NCI-H510A (cell line): ENCODE measurements around the gene CDH4.

Experiments
- DNase-seq: peaks from one replicate; lab custom pipeline; 2025; lab: John Stamatoyannopoulos, UW

CDH4 gene

GRCh38 chr20:61882716-61883615 is 630.9 kb downstream of the CDH4 start:
- no peak for DNase-seq

DNA sequence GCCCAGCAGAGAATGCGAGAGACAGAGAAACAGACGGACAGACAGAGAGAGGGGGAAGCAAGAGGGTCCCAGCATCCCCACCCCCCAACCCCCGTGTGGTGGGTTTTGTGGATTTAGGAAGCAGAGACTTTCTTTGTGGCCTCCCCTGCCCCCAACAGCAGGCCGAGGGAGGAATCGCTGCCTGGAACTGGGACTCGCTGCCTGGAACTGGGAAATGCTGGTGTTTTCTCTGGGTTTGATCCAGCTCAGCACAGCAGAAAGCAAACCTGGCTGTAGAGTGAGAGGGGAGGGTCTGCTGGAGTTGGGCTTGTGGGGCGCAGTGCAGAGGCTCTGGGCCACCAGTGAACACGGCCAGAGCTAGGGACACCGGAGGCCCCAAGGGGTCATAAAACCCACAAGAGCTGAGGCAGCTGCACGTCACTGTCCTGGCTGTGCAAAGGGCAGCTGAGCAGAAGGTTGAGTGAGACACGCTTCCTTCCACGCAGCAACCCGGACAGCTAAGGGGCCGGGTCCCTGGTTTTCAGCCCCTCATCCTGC is 631.9 kb downstream of the CDH4 start:
- DNase-seq: no peak

GRCh38 chr20:61884571-61885389 is 632.7 kb downstream of the CDH4 start:
- no peak for DNase-seq

- no peak for DNase-seq
These were observed 634.0 kb downstream of the CDH4 start for GRCh38 chr20:61885759-61886715.

DNA sequence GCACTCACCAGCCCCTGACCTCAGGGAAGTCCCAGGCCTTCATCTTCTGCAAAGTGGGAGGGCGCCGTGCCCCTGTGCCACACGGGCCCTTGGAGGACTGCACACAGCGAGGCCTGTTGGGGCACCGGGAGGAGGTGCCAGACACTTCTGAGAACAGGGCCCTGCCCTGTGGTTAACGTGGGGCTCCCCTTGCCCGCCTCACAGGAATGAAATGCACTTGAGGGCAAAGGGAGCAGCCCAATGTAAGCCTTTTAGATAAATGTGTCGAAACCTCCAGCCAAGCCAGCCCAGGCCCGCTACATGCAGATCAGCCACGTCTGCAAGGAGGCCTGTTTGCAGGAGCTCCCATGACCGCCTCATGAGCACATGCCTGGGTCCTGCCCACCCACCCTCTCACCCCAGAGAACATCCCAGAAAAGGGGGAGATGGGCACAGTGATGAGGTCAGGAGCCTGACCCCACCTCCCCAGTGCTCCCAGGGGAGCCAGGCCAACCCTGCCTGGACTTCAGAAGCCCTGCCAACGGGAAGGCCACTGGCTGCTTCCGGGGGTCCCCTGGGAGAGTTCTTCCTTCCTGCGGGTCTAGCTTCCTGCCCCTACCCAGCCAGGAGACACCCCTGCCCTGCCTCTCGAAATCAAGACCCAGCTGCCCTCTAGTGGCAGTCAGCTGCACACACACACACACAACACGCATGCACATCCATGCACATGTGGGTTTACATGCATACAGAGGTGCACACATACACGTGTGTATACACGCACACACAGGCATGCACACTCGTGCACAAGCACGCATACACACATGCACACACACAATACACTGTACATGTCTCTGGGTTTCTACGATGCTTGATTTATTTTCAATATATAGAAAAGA is 634.9 kb downstream of the CDH4 start:
- no peak for DNase-seq

DNA sequence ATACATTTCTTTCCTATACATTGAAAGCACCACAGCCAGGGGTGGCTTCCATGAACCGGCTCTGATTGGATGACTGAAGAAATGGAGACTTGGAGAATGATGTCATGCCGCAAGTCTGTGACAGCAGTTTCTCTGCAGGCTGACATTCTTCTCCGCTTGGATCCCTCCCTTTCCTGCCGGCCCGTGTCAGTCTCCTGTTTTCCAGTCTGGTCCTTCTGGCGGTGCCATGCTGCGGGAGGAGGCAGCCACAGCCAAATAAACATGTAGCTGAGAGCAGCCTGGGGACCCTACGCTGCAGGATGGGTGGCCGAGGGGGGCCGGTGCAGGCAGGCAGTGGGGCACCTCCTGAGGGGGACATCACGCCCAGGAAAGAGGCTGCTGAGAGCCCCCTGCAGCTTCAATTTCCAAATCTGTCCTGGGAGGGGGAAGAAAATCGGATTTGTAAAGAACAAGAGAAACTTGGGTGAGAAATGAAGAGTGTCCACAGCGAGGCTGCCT is 635.6 kb downstream of the CDH4 start:
- no peak for DNase-seq

DNA sequence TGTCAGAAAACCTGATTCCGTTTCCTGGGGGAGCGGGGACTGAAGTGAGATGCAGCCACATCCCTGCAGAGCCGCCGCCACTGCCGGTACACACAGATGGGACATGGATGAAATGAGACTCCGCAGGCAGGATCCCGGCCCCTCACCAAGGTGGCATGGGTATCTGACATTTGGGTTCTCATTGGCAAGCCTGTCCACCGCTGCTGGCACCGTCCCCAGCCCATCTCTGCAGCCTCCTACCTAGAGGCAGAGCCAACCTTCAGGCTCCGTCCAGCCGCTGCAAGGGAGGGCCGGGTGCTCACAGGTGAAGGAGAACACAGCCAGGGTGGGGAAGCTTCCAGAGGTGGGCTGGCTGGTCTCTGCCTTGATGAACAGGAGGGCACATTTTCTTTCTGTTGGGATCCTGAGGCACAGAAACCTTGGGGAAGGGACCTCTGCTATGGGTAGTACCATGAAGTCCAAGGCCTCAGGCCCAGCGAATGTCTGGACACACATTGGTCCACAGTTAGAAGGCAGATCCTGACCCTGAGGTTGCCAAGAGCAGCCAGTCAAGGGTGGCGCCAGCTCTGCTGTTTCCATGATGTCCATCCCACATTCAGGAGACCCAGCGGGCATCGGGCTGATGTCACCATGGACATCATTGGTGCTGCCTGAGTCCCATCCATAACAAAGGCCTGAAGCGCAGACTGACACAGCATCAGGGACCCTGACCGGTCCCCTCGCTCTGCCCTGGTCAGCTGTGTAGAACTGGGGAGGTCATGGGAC is 636.2 kb downstream of the CDH4 start:
- DNase-seq: no peak

DNA sequence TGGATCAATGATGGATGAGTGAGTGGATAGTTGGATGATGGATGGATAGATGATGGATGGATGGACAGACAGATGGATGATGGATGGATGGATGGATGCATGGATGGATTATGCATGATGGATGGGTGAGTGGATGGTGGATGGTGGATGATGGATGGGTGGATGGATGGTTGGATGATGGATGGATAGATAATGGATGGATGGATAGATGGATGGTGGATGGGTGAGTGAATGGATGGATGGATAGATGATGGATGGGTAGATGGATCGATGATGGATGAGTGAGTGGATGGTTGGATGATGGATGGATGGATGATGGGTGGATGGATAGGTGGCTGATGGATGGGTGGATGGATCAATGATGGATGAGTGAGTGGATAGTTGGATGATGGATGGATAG is 637.6 kb downstream of the CDH4 start:
- DNase-seq: no peak

- no peak for DNase-seq
These were observed 638.1 kb downstream of the CDH4 start for GRCh38 chr20:61890210-61890609.

- no peak for DNase-seq
These were observed 639.4 kb downstream of the CDH4 start for GRCh38 chr20:61891476-61891875.

DNA sequence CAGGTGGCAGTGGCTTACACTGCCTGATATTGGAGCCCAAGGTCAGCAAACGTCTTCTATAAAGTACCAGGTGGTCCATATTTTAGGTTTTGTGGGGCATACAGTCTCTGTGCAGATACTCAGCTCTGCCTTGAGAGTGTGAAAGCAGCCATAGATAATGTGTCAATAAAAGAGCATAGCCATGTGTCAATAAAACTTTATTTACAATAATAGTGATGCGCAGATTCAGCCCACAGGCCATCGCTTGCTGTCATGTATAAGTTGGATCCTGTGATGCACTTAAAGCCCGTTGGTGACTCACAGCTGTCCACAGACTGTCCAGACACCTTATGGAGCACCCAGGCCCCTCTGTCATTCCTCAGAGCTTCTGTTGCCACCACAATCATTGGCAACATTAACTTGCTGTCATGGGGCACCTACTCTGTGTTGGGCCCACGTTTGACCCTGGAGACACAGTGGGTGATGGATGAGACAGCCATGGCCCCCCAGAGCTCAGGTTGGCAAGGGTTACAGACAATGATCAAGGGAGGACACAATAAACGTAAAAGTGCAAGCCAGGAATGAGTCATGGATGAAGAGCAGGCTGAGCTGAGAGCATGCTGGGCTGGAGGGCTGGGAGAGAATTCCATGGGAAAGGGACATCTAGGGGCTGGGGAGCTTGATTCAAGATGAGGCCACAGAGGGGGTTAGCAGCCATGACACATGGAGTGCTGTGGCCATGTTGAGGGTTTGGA is 640.0 kb downstream of the CDH4 start:
- no peak for DNase-seq

DNA sequence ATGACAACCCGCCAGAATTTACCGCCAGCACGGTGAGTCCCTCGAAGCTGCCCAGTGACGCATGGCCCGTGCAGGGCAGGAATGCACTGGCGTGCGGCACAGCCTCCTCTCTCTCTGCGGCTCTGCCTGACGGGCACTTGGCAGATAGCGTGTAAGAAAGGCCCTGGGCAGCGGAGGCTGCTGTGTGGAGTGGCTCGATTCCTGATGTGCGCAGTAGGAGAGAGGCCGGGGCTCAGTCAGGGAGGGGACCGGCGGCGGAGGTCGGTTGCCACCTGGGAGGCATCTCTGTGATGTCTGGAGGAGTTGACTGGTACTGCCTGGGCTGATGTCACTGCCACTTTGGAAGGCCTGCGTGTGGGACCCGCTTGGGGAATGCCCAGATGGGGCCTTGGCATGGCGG is 643.0 kb downstream of the CDH4 start:
- no peak for DNase-seq

DNA sequence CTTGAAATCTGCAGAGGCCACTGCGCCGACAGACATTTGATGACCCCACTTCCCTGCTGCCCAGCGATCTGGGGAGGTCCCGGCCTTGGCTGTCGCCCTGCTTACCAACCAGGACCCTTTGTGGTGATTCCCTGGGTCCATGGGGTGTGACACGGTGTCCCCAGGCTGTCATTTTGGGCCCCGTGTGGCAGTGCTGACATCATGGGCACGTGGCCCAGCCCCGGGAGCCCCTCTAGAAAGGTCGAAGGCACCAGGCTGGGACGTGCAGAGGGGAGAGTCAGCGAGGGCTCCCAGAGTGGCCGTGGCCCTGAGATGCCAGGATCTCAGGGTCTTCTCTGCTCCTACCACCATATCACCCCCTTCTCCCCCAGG is 643.6 kb downstream of the CDH4 start:
- DNase-seq: no peak

GRCh38 chr20:61896058-61896961 is 644.2 kb downstream of the CDH4 start:
- DNase-seq: peak; percentile 1

- DNase-seq: no peak
These were observed 645.6 kb downstream of the CDH4 start for GRCh38 chr20:61897401-61898295.

DNA sequence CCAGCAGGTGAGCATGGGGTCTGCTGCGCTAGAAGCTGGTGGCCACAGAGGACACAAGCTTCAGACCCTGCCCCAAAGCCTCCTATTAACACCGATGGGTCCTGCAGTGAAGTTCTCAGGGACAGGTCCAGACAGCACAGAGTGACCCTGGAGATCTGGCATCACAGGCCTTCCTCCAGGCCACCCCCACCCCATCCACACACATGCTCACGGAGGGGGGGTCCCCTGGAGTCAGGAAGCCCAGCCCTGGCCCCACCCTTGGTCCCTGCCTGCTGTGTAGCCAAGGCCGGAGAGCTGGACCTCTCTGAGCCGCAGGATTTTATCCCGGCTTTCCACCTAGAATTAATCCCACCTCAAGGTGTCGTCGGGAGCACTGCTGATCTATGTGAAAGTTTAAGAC is 646.3 kb downstream of the CDH4 start:
- DNase-seq: no peak
